Smooth muscle cell (in vitro differentiated cells): ENCODE results near the gene CARMIL1. TPM values are rescaled to one million over a fixed set of nuclear protein-coding genes. Genes with fewer than 3 reads are reported as not detected.

Source experiments
- DNase-seq: peaks from one replicate; lab custom pipeline; 2025; ENCODE audit not compliant: unreplicated experiment; lab: John Stamatoyannopoulos, UW
- H2AFZ ChIP-seq: fragments of 200-600 bp; sonication (generic); 2 replicates; pipeline ENCODE4 v1.6.0; 2016; ENCODE audit warnings: antibody characterized with exemption, low read depth, mild to moderate bottlenecking
- H3F3A ChIP-seq: fragments of 200-600 bp; sonication (generic); 2 replicates; pipeline ENCODE4 v1.6.0; 2017; ENCODE audit warnings: antibody characterized with exemption, low read depth
- H3K27ac ChIP-seq: fragments of 200-600 bp; sonication (generic); 2 replicates; pipeline ENCODE4 v1.5.1; 2016; ENCODE audit warnings: low read depth, mild to moderate bottlenecking
- H3K27me3 ChIP-seq: fragments of 200-600 bp; sonication (generic); 2 replicates; pipeline ENCODE4 v1.6.1; 2016; ENCODE audit warnings: low read depth, mild to moderate bottlenecking
- H3K36me3 ChIP-seq: fragments of 200-600 bp; sonication (generic); 2 replicates; pipeline ENCODE4 v1.5.1; 2016; ENCODE audit warnings: low read depth
- H3K4me1 ChIP-seq: fragments of 200-600 bp; sonication (generic); 2 replicates; pipeline ENCODE4 v1.5.1; 2016; ENCODE audit warnings: low read depth
- H3K4me2 ChIP-seq: fragments of 200-600 bp; sonication (generic); 2 replicates; pipeline ENCODE4 v1.6.0; 2016; ENCODE audit warnings: mild to moderate bottlenecking
- H3K4me3 ChIP-seq: fragments of 200-600 bp; sonication (generic); 2 replicates; pipeline ENCODE4 v1.5.1; 2016; ENCODE audit warnings: mild to moderate bottlenecking
- H3K79me2 ChIP-seq: fragments of 200-600 bp; sonication (generic); 2 replicates; pipeline ENCODE4 v1.6.0; 2016; ENCODE audit warnings: low read depth, mild to moderate bottlenecking
- H3K9ac ChIP-seq: fragments of 200-600 bp; sonication (generic); 2 replicates; pipeline ENCODE4 v1.6.0; 2016; ENCODE audit warnings: low read depth
- H3K9me3 ChIP-seq: fragments of 200-600 bp; sonication (generic); replicated peaks from 2 replicates; pipeline ENCODE4 v1.5.1; 2016; ENCODE audit warnings: low read depth
- H4K20me1 ChIP-seq: fragments of 200-600 bp; sonication (generic); 2 replicates; pipeline ENCODE4 v1.6.0; 2016; ENCODE audit warnings: low read depth
- CTCF ChIP-seq: fragments of 200-600 bp; sonication (generic); IDR thresholded peaks from 2 replicates; pipeline ENCODE4 v1.5.1; 2017; ENCODE audit warnings: borderline replicate concordance, mild to moderate bottlenecking, antibody characterized with exemption; ENCODE audit not compliant: insufficient read depth, poor library complexity, severe bottlenecking
- WGBS: methylation state at CpG from one replicate; pipeline ENCODE4 v1.1.7; 2016; ENCODE audit warnings: low lambda C conversion rate; 5-methylcytosine and 5-hydroxymethylcytosine counted together
- polyA plus RNA-seq: library from polyadenylated mRNA; unstranded; fragments of >200 nt; fragmentation: Nextera tagmentation; extraction: Ambion mirVana; gene quantifications from 2 replicates; pipeline ENCODE4 v1.2.1, GENCODE V29; 2016
- total RNA-seq: library from RNA; depleted of rRNA; stranded (reverse); fragments of >200 nt; gene quantifications from 2 replicates; pipeline ENCODE4 v1.2.3, GENCODE V29; 2014

The CARMIL1 gene
- total and polyA plus RNA-seq, 2 experiments from 2014 or later = 7.6 to 24.1 TPM

GRCh38 chr6:25601800-25602673, 322.9 kb downstream of the CARMIL1 start:
- Histone ChIP-seq H3K4me1 (no peaks in the 10 kb centered on the region), H3K27ac (no peak overlapping the region), H3F3A (no peaks in the 10 kb centered on the region), H3K36me3 (no peaks in the 10 kb centered on the region), H2AFZ (no peak overlapping the region), H3K4me2 (no peak overlapping the region), H3K27me3 (no peaks in the 10 kb centered on the region), H3K4me3 (no peak overlapping the region), H4K20me1 (no peaks in the 10 kb centered on the region), H3K79me2 (no peaks in the 10 kb centered on the region), H3K9ac (no peak overlapping the region), H3K9me3 (no peaks in the 10 kb centered on the region)
- 44% methylated on average over 4 of the region's 4 CpGs for WGBS
- TF ChIP-seq CTCF = peak; percentile 77
- DNase-seq = no peak

GRCh38 chr6:25602674-25602982, 323.5 kb downstream of the CARMIL1 start:
- no peak overlapping the region for H2AFZ ChIP-seq
- no peak overlapping the region for H3K4me2 ChIP-seq
- H3K27ac ChIP-seq = no peak overlapping the region
- H4K20me1 ChIP-seq = no peaks in the 10 kb centered on the region
- no peak for DNase-seq
- no peaks in the 10 kb centered on the region for H3K9me3 ChIP-seq
- TF ChIP-seq CTCF = no peak
- H3K4me3 ChIP-seq = no peak overlapping the region
- H3K27me3 ChIP-seq = no peaks in the 10 kb centered on the region
- H3K4me1 ChIP-seq = no peaks in the 10 kb centered on the region
- H3K79me2 ChIP-seq = no peaks in the 10 kb centered on the region
- no peaks in the 10 kb centered on the region for H3F3A ChIP-seq
- 100% methylated on average over 1 of the region's 1 CpG for WGBS
- H3K36me3 ChIP-seq = no peaks in the 10 kb centered on the region
- H3K9ac ChIP-seq = no peak overlapping the region

GRCh38 chr6:25603251-25603650, 324.1 kb downstream of the CARMIL1 start:
- Histone ChIP-seq H3K4me1 (no peaks in the 10 kb centered on the region), H3K36me3 (no peaks in the 10 kb centered on the region), H3K27me3 (no peaks in the 10 kb centered on the region), H3F3A (no peaks in the 10 kb centered on the region), H3K27ac (no peak overlapping the region), H4K20me1 (no peaks in the 10 kb centered on the region), H3K4me2 (no peak overlapping the region), H3K4me3 (no peak overlapping the region), H3K9ac (no peak overlapping the region), H3K79me2 (no peaks in the 10 kb centered on the region), H2AFZ (no peak overlapping the region), H3K9me3 (no peaks in the 10 kb centered on the region)
- whole genome bisulfite sequencing = 93% methylated on average over 1 of the region's 1 CpG
- no peak for TF ChIP-seq CTCF
- no peak for DNase-seq

- Histone ChIP-seq H3K4me1 (no peaks in the 10 kb centered on the region), H3F3A (no peaks in the 10 kb centered on the region), H2AFZ (no peak overlapping the region), H3K9ac (no peak overlapping the region), H3K36me3 (no peaks in the 10 kb centered on the region), H3K9me3 (no peaks in the 10 kb centered on the region), H3K79me2 (no peaks in the 10 kb centered on the region), H3K4me2 (no peak overlapping the region), H3K4me3 (no peak overlapping the region), H4K20me1 (no peaks in the 10 kb centered on the region), H3K27me3 (no peaks in the 10 kb centered on the region), H3K27ac (no peak overlapping the region)
- WGBS = 91% methylated on average over 11 of the region's 11 CpGs
- no peak for TF ChIP-seq CTCF
- no peak for DNase-seq
Measured at GRCh38 chr6:25606151-25606550, 327.0 kb downstream of the CARMIL1 start.
